ENCODE measurements around the gene LRCH1. TPM values are rescaled to one million over a fixed set of nuclear protein-coding genes. Genes with fewer than 3 reads are reported as not detected.

LRCH1 gene
- total RNA-seq, 2 donors from 2014 or later: 18.4 to 21.5 TPM

- Mint-ChIP-seq H3K27me3 (ENCODE audit: low read depth) (no peaks in the 10 kb centered on the region), H3K4me1 (ENCODE audit: low read depth) (peaks cover 50% of the 10 kb centered on the region), H3K4me3 (peak overlapping the region; percentile 34 to 61), H3K9me3 (no peaks in the 10 kb centered on the region), H3K27ac (peak overlapping the region; percentile 52), H3K36me3 (ENCODE audit: insufficient read depth in 2 of 2) (no peaks in the 10 kb centered on the region)
- DNase-seq (no peak), ATAC-seq (replicated peaks in 1 of 2) (no peak)
Observed at GRCh38 chr13:46606970-46607369, 54.0 kb downstream of the LRCH1 start.

GRCh38 chr13:46607768-46608564, 55.0 kb downstream of the LRCH1 start:
- no peaks in the 10 kb centered on the region for H3K9me3 Mint-ChIP-seq
- H3K27me3 Mint-ChIP-seq (ENCODE audit: low read depth): no peaks in the 10 kb centered on the region
- DNase-seq (peak; percentile 9 to 25), ATAC-seq (replicated peaks in 1 of 2) (peak; percentile 51 to 56)
- H3K36me3 Mint-ChIP-seq (ENCODE audit: insufficient read depth in 2 of 2): no peaks in the 10 kb centered on the region
- peak overlapping the region; percentile 83 for H3K27ac Mint-ChIP-seq
- peak overlapping the region; percentile 47 to 55 for H3K4me3 Mint-ChIP-seq
- H3K4me1 Mint-ChIP-seq (ENCODE audit: low read depth): peaks cover 42% of the 10 kb centered on the region

GRCh38 chr13:46609052-46609451, 56.1 kb downstream of the LRCH1 start:
- H3K9me3 Mint-ChIP-seq: no peaks in the 10 kb centered on the region
- peaks cover 40% of the 10 kb centered on the region for H3K4me1 Mint-ChIP-seq (ENCODE audit: low read depth)
- H3K4me3 Mint-ChIP-seq: no peak overlapping the region
- no peak overlapping the region for H3K27ac Mint-ChIP-seq
- no peaks in the 10 kb centered on the region for H3K36me3 Mint-ChIP-seq (ENCODE audit: insufficient read depth in 2 of 2)
- ATAC-seq (replicated peaks in 1 of 2) (no peak), DNase-seq (no peak)
- no peaks in the 10 kb centered on the region for H3K27me3 Mint-ChIP-seq (ENCODE audit: low read depth)

- Mint-ChIP-seq H3K27me3 (ENCODE audit: low read depth) (no peaks in the 10 kb centered on the region), H3K9me3 (no peaks in the 10 kb centered on the region), H3K36me3 (ENCODE audit: insufficient read depth in 2 of 2) (no peaks in the 10 kb centered on the region), H3K4me1 (ENCODE audit: low read depth) (peaks cover 36% of the 10 kb centered on the region), H3K27ac (no peak overlapping the region), H3K4me3 (no peak overlapping the region)
- DNase-seq (no peak), ATAC-seq (replicated peaks in 1 of 2) (no peak)
Observed at GRCh38 chr13:46609726-46610125, 56.8 kb downstream of the LRCH1 start.

- peaks cover 35% of the 10 kb centered on the region for H3K4me1 Mint-ChIP-seq (ENCODE audit: low read depth)
- H3K27ac Mint-ChIP-seq: no peak overlapping the region
- no peaks in the 10 kb centered on the region for H3K27me3 Mint-ChIP-seq (ENCODE audit: low read depth)
- no peak for ATAC-seq (replicated peaks in 1 of 2)
- H3K9me3 Mint-ChIP-seq: no peaks in the 10 kb centered on the region
- DNase-seq: no peak
- H3K4me3 Mint-ChIP-seq: no peak overlapping the region
- no peaks in the 10 kb centered on the region for H3K36me3 Mint-ChIP-seq (ENCODE audit: insufficient read depth in 2 of 2)
Observed at GRCh38 chr13:46612267-46612666, 59.3 kb downstream of the LRCH1 start.

GRCh38 chr13:46613409-46614049, 60.6 kb downstream of the LRCH1 start:
- no peaks in the 10 kb centered on the region for H3K9me3 Mint-ChIP-seq
- H3K27ac Mint-ChIP-seq: no peak overlapping the region
- H3K27me3 Mint-ChIP-seq (ENCODE audit: low read depth): no peaks in the 10 kb centered on the region
- H3K4me3 Mint-ChIP-seq: no peak overlapping the region
- no peaks in the 10 kb centered on the region for H3K36me3 Mint-ChIP-seq (ENCODE audit: insufficient read depth in 2 of 2)
- DNase-seq: no peak
- H3K4me1 Mint-ChIP-seq (ENCODE audit: low read depth): peaks cover 35% of the 10 kb centered on the region
- no peak for ATAC-seq (replicated peaks in 1 of 2)

GRCh38 chr13:46614582-46614981, 61.6 kb downstream of the LRCH1 start:
- no peaks in the 10 kb centered on the region for H3K36me3 Mint-ChIP-seq (ENCODE audit: insufficient read depth in 2 of 2)
- H3K4me3 Mint-ChIP-seq: no peak overlapping the region
- ATAC-seq (replicated peaks in 1 of 2): no peak

GRCh38 chr13:46615888-46616531, 63.0 kb downstream of the LRCH1 start:
- no peak for ATAC-seq (replicated peaks in 1 of 2)
- Mint-ChIP-seq H3K36me3 (ENCODE audit: insufficient read depth in 2 of 2) (no peaks in the 10 kb centered on the region), H3K9me3 (no peaks in the 10 kb centered on the region), H3K27me3 (ENCODE audit: low read depth) (no peaks in the 10 kb centered on the region), H3K27ac (no peak overlapping the region), H3K4me1 (ENCODE audit: low read depth) (peaks cover 54% of the 10 kb centered on the region), H3K4me3 (no peak overlapping the region)
- DNase-seq: no peak

More at GRCh38 chr13:46614582-46614981, 61.6 kb downstream of the LRCH1 start:
- Mint-ChIP-seq H3K9me3 (no peaks in the 10 kb centered on the region), H3K27ac (no peak overlapping the region), H3K27me3 (ENCODE audit: low read depth) (no peaks in the 10 kb centered on the region), H3K4me1 (ENCODE audit: low read depth) (peaks cover 46% of the 10 kb centered on the region)
- no peak for DNase-seq

- H3K4me3 Mint-ChIP-seq: no peak overlapping the region
- peak overlapping the region; percentile 1 for H3K27ac Mint-ChIP-seq
- H3K4me1 Mint-ChIP-seq (ENCODE audit: low read depth): peaks cover 59% of the 10 kb centered on the region
- ATAC-seq (replicated peaks in 1 of 2): no peak
- no peaks in the 10 kb centered on the region for H3K9me3 Mint-ChIP-seq
- no peak for DNase-seq
- H3K36me3 Mint-ChIP-seq (ENCODE audit: insufficient read depth in 2 of 2): no peaks in the 10 kb centered on the region
- no peaks in the 10 kb centered on the region for H3K27me3 Mint-ChIP-seq (ENCODE audit: low read depth)
Observed at GRCh38 chr13:46617229-46617721, 64.3 kb downstream of the LRCH1 start.

GRCh38 chr13:46617885-46618284, 64.9 kb downstream of the LRCH1 start:
- Mint-ChIP-seq H3K4me1 (ENCODE audit: low read depth) (peaks cover 59% of the 10 kb centered on the region), H3K9me3 (no peaks in the 10 kb centered on the region), H3K27ac (no peak overlapping the region), H3K27me3 (ENCODE audit: low read depth) (no peaks in the 10 kb centered on the region), H3K36me3 (ENCODE audit: insufficient read depth in 2 of 2) (no peaks in the 10 kb centered on the region), H3K4me3 (no peak overlapping the region)
- DNase-seq (no peak), ATAC-seq (replicated peaks in 1 of 2) (no peak)

- H3K4me3 Mint-ChIP-seq: no peak overlapping the region
- no peak for DNase-seq
- peaks cover 59% of the 10 kb centered on the region for H3K4me1 Mint-ChIP-seq (ENCODE audit: low read depth)
- H3K9me3 Mint-ChIP-seq: no peaks in the 10 kb centered on the region
- ATAC-seq (replicated peaks in 1 of 2): no peak
- H3K36me3 Mint-ChIP-seq (ENCODE audit: insufficient read depth in 2 of 2): no peaks in the 10 kb centered on the region
- no peaks in the 10 kb centered on the region for H3K27me3 Mint-ChIP-seq (ENCODE audit: low read depth)
- no peak overlapping the region for H3K27ac Mint-ChIP-seq
Observed at GRCh38 chr13:46618694-46619254, 65.8 kb downstream of the LRCH1 start.

- DNase-seq (no peak), ATAC-seq (replicated peaks in 1 of 2) (no peak)
- Mint-ChIP-seq H3K4me3 (no peak overlapping the region), H3K27ac (no peak overlapping the region), H3K36me3 (ENCODE audit: insufficient read depth in 2 of 2) (no peaks in the 10 kb centered on the region), H3K27me3 (ENCODE audit: low read depth) (no peaks in the 10 kb centered on the region), H3K4me1 (ENCODE audit: low read depth) (peaks cover 60% of the 10 kb centered on the region), H3K9me3 (no peaks in the 10 kb centered on the region)
Observed at GRCh38 chr13:46620029-46620428, 67.1 kb downstream of the LRCH1 start.

GRCh38 chr13:46620471-46620870, 67.5 kb downstream of the LRCH1 start:
- DNase-seq: no peak
- Mint-ChIP-seq H3K4me3 (no peak overlapping the region), H3K36me3 (ENCODE audit: insufficient read depth in 2 of 2) (no peaks in the 10 kb centered on the region), H3K4me1 (ENCODE audit: low read depth) (peaks cover 60% of the 10 kb centered on the region), H3K27ac (no peak overlapping the region), H3K27me3 (ENCODE audit: low read depth) (no peaks in the 10 kb centered on the region), H3K9me3 (peaks cover 0 to 1% of the 10 kb centered on the region in 2 donors)
- ATAC-seq (replicated peaks in 1 of 2): no peak
